Measurements from ENCODE around the gene PFN1.

Gene PFN1

DNA sequence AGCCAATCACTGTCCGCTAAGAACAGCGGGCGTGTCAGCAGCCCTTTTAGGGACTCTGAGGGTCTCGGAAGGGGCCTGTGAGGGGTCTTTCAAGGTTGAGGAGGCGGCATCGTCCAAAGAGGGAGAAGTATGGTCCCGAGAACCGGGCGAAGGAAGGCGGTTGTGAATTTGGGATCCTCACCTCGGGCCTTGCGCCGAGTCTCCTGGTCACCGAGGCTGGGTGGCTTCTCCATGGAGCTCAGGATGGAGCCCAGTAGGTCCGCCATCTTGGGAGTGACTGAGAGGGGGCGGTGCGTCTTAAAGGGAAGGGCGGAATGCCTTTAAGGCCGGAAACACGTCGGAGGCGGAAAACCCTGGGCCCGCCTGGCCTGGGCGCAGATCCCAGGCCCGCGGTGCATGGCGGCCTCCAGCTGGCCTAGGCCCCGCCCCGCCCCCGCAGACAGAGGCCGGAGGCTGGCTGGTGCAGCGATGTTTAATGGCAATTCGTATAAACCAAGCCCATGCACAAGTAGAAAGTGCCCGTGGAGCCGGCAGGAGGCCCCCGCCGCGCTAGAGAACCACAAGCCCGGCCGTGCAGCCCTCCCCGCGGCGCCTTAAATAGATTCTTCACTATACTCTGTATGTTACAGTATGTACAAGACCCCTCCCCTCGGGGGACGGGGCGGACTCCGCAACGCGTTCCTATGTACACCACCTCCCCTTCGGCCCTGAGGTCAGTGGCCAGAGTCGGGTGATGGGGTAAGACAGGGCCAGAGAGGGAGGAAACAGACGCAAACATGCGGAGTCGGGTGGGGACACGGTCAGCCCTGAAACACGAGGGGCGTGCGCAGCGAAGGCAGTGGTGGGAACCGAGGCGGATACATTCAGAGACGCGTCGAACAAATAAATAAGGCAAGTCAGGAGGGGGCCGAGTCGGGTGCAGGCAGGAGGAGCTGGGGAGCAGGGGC, 19.5 kb upstream of the PFN1 start, which contains the start of gene SPAG7:
Gene SPAG7 (minus strand): TSS at position 279 of the 947 bp plus-strand sequence. CDS start 13 bp downstream, at position 266.
- peak; percentile 60 to 66 for DNase-seq

DNA sequence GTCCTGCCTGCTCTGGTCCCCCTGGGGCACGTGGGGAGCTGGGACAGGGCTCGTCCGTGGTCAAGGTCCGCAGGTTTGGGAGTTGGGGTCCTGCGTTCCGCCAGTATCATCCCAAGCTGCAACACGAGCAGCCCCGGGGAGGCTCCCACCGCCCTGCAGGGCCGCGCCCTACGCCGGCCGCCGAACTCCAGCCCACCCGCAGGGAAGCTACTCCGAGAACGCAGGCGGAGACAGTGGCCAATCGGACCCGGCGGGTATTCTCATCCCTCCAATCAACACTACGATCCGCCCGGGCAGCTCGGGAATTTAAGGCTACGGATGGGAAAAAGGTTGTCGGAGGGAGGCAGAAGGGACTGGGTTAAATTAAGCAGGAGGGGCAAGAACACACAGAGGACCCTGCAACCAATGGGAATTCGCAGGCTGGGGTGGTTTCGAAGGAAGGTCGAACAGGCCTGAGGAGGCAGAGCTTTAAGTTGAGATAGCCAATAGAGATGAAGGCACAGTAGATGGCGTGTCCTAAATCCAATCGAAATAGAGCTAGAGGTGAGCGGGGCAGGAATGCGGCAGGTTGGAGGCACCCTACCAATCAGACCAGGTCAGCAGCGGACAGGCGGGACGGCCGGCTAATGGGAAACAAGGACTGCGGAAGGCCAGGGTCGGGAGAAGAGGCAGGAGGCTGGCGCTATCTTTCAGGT, 18.7 kb upstream of the PFN1 start:
- peak; percentile 85 to 94 for DNase-seq

DNA sequence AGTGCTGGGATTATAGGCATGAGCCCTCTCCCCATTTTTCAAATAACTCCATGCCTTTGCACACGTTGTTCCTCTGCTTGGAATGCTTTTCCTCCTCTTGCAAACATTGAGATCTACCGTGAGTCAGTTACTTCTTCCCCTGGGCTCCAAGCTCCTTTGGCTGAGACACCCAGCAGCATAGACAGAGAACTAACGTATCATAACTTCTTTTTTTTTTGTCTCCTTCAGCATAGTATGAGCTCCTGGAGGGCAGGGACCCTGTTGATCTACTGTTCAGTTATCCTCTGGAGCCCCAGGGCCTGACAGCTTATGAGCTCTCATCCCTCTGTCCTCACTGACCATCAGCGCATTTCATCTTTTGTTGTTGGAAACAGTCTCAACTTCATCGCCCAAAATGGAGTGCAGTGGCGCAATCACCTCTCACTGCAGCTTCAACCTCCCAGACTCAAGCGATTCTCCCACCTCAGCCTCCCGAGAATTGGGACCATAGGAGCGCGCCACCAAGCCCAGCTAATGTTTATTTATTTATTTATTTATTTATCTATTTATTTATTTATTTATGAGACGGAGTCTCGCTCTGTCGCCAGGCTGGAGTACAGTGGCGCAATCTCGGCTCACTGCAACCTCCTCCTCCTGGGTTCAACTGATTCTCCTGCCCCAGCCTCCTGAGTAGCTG, 17.1 kb upstream of the PFN1 start:
- no peak for DNase-seq

DNA sequence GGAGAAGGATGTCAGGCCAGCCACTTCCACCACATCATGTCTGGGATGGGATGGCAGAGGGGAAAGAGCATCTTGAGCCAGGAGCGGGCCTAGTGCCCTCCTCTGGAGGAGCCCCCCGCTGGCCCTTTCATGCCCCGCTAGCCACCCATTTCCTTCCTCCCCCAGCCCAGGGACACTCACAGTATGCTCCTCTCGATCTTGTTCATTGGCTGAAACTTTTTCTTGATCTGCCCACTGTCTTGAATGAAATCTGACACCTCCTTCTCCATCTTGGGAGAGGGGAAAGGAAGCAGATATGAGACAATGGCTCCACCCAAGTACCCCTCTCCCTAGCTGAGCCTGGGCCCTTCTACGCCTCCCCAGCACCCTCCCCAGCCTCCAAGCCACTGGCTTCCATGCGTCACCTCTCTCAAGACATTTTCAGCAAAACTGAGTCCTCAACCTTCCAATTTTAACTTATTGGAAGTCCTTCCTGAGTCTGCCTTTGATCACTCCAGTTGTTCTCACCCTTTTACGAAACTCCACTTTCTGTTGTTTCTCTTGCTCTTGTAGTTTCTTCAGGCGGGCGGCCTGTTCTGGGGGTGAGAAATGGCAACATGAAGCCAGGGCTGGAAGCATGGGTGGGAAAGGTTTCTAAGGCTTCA, 12.1 kb upstream of the PFN1 start:
- no peak for DNase-seq

DNA sequence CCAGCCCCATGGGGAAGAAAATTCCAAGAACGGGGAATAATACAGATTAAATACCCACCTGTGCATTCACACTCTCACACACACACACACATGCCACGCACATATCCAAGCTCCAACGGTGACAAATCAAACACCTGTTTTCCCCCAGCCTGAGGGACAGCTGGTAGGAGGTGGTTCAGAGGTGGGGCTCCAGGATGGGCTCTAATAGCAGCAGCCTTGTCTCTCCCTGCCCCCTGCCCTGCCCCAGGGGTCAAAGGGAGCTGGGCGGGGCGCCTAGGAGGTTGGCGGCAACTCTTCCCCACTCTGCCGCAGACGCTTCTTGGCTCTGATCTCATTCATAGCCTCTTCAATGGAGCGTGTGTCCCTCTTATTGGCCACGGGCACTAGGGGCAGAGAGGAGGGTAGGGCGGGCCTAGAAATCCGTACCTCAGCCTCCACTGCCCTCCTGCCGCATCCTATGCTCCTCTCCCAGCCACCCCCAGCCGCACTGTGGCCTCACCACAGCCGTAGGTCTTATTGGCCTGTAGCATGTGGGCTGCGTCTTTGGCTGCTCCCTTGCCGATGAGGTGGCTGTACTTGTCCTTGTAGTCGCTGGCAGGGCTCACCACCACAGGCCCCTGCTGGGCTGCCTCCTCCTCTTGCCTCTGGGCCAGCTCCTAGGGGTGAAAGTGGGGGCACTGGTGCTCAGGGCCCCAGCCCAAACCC, 11.1 kb upstream of the PFN1 start:
- no peak for DNase-seq

DNA sequence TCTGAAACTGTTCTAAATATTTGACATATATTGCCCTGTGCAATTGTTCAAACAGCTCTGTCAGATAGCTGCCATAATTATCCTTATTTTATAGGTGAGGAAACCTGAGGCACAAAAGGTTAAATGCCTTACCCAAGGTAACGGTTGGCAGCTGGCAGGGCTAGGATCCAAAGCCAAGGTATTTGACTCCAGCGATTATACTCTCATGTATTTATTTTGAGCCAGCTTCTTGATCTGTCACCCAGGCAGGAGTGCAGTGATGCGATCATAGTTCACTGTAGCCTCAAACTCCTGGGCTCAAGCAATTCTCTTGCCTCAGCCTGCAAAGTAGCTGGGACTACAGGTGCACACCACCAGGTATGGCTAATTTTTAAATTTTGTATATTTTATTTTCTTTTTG, 9.8 kb upstream of the PFN1 start:
- no peak for DNase-seq

DNA sequence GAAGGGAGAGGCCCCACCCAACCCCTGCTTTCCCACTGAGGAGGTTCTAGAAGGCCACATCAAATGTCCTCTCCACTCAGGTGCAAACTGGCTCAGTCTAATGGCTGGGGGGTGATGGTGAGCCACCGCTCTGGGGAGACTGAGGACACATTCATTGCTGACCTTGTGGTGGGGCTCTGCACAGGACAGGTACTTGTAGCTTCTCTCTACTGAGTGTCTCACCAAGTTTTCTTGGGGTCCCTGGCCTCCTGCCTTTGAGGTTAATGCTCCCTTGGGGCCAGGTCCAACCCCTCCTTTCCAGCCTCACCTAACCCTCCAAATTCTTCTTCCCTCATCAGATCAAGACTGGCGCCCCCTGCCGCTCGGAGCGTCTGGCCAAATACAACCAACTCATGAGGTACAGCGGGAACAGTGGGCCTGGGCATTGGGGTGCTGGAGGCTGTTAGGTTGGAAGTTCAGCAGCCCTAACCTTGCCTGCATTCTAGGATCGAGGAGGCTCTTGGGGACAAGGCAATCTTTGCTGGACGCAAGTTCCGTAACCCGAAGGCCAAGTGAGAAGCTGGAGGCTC, 8.2 kb upstream of the PFN1 start:
- peak in 1 of 2 experiments; percentile 14 for DNase-seq

DNA sequence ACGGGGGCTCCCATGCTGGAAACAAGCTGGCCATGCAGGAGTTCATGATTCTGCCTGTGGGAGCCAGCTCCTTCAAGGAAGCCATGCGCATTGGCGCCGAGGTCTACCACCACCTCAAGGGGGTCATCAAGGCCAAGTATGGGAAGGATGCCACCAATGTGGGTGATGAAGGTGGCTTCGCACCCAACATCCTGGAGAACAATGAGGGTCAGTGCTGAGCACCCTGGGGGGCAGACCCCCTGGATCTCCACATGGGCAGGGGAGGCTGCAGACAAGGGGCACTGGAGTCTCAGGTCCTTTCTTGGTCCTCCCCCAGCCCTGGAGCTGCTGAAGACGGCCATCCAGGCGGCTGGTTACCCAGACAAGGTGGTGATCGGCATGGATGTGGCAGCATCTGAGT, 6.8 kb upstream of the PFN1 start:
- DNase-seq, result no peak

DNA sequence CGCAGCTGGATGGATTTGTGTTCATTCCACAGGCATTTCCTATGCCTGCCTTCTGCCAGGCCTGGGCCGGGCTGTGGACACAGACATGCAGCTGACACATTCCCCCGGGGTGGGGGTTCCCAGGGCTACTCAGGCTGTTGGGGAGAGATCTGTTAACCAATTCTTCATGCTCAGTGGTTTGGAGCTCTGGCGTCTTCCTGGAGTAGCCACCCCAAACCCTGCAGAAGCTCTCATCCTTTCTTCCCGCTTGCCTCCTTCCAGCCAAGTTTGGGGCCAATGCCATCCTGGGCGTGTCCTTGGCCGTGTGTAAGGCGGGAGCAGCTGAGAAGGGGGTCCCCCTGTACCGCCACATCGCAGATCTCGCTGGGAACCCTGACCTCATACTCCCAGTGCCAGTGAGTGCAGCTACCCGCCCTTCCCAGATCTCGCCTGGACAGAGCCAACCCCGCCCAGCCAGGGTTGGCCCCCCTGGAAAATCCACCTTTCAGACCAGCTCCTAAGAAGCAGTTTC, 5.2 kb upstream of the PFN1 start:
- no peak for DNase-seq

DNA sequence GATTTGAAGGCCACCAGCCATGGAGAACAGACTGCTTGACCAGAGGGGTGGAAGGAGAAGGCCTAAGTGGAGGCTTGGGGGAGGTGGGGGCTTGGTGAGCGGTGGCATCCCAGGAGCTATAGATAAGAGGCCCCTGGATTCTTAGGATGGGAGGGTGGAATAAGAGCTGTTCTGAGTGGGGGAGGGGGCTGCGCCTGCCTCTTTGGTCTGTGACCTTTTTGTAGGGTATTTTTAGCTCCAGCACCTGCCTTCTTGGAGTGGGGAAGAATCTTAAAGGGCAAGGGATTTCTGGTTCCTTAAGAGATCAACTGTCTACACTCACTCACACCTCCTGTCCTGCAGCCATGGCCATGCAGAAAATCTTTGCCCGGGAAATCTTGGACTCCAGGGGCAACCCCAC, 3.2 kb upstream of the PFN1 start:
- DNase-seq, result no peak

DNA sequence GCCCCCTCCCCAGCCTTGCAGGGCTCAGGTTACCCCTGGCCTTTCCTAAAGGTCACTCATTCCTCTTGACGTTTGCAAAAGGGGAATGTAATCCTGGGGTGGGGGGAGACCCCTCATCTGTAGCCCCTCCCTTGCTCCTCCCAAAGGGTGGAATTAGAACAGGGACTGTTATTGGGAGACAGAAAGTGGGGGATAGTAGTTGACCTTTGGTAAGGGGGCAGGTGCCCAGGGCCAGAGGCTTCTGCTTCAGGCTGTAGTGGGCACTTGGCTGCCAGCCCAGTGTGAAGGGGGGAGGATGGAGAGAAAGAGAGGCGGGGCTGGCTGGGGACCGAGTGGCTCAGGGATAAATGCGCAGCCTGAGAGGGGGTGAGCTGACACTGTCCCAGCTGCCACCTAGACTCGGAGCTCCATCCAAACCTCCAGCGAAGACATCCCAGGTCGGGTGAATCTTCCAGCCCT, 2.4 kb upstream of the PFN1 start, which contains the start of gene ENO3:
Gene ENO3 (plus strand): TSS at position 374 of the 459 bp plus-strand sequence. CDS start 711 bp downstream, outside the sequence.
- no peak for DNase-seq

DNA sequence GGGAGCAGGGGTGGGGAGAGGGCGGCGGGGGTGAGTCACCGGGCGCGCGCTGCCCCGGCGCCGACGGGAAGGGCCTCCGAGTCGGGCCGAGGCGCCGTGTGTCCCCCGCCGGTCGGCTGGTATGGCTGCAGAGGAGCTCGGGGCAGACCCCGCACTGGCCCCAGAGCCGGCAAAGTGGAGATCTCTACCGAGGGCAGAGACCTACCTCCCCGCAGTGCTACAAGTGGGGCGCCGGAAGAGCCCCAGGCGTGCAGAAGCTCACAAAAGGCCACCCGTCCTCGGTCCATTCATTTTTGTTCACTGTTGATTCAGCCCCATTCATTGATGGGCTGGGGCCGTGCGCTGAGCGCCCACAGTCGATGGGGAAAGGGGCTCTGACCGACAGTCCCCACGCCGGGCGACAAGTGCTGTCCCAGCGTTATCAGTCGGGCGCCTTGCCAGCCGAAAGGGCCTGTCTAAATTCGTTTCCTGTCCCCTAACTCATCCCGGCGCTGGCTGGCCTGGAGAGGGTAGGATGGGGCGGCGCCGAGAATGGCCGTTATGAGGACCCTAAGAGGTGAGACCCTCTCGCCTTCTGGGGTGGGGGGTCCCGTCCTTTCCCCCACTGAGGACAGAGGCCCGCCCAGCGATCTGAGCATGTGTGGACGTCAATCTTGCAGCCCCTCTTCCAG, 1.9 kb upstream of the PFN1 start:
- no peak for DNase-seq

DNA sequence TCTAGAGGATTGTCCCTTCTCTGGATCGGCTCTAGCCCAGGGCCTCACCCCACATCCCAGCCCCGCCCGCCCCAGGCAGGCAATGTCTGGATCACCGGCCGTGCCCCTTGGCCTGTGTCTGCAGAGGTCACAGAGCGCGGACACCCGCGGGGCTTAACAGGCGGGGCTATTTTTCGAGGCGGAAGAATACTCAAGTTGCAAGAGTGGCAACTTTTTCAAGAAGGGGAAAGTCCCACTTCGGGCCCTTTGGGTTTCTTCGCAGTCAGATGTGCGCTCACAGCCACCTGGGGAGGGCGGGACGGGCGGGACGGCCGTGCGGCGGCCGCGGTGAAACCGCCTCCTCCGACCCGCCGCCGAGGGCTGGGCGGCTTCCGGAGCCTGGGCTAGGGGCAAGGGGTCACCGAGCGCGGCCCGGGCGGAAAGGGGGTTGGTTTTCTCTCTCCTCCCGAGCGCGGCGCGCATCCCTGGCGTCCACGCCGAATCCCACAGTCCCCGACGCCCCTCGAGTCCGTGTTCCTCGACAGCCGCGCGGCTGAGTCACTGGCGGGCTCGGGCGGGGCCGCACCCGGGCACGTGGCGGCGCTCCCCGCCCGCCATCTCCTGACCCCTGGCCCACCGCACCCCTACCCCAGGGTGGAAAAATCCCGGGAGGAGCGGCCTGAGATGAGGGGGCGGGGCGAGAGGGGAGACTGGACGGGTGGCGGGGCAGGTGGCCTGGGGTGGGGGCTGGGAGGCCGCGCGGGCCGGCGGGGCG, 1.2 kb upstream of the PFN1 start:
- peak in 1 of 2 experiments; percentile 15 for DNase-seq

DNA sequence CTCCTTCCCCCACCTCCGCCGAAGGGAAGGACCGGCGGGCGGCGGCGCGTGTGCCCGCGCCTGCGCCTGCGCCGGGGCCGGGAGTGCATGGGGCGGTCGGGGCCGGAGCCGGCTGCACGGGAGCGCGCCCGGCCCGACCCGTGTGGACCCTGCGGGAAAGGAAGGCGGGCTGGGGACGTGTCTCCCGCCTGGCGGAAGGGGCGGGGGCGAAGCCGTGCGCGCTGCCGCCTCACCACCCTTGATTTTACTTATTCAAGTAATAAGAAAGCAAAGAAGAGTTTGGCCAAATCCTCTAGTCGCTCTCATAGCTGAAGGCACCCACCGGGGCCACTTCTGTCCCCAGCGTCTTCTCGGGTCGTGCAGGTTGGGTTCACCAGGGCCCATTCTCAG, 596 bp upstream of the PFN1 start:
- DNase-seq, result peak in 1 of 2 experiments; percentile 67

DNA sequence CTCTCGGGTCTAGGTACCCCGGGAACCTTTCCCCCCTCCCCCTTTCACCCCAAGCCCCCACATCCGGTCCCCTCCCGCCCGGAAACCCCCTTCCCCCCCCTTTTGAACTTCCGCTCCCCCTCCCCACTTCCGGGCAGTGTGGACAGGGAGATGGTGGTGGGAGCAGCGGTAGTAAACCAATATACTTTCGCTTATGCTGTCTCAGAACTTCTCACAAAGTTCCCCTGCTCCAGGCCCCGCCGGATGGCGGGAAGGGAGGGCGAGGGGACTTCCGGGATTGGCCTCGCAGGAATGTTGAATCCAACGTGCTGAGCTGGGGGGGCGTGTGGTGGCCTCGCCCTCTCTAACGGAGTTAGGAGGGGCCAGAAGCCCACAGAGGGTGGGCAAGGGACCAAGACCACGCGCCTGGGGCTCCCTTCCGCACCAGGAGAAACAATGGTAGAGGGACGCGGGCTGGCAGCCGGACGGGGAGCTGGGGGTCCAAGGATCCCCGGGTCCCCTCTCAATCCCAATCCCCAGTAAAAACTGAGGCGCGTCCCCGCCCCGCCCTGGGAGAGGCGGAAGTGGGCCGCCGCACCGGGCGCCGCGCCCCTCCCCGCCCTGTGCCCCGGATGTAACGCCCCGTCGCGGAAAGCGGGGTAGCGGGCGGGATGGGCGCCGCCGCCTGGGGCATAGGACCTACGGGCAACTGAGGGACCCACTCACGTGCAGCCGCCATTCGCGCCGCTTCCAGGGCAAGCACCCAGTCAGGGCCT, 742 bp downstream of the PFN1 start:
- DNase-seq, result no peak

DNA sequence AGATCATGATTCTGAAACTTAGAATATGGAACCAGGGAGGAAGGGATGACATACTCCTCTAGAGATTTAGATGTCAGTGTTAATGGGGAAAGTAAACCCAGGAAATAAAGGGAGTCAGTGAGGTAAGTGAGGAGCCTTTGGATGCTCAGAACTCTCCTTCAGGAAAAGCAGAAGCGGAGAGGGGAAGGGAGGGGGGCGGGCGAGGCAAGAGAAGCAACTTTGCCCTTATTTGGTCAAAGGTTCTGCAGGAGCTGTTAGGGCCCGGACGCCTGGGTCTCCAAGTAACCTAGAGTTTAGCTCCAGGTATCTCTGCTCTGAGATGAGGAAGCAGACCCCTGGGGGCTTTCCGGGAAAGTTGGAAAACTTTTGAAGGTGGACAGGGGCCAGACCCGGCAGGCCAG, 1.3 kb downstream of the PFN1 start:
- DNase-seq, result peak; percentile 34 to 38

DNA sequence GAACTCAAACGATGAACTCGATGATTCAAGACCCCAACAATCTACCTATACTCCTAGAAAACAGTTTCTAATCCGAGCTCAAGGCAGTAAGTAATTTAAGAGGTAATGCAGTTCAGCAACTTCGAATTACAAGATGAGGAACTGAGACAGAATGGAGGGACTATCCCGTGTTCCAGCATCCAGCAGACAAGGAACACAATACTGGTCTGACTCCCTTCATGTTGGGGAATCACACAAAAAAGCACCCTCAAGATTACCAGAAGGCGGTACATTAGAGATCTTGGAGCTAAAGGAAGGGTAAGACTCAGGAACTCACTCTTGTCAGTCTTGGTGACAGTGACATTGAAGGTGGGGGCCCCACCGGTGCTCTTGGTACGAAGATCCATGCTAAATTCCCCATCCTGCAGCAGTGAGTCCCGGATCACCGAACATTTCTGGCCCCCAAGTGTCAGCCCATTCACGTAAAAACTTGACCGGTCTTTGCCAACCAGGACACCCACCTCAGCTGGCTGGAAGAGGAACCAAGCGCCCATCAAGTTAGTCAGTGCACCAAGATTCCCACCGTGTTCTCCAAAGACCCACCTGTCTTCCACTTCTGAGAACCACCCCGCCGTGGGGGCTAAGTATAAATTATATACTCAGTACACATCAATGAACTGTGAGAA, 1.9 kb downstream of the PFN1 start:
- DNase-seq, result no peak

DNA sequence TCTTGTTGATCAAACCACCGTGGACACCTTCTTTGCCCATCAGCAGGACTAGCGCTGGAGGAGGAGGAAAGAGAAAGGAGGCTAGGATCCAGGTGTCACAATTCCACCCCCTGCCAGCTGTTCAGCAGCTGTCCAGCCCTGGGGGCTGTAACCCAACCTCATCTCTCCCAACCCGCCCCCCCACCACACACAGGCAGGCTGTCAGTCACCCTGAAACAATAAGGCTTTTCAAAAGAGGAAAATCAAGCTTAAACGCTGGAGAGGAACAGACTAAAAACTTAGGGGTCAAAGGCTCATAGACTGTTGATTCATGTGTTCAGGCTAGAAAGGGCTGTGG, 2.4 kb downstream of the PFN1 start:
- no peak for DNase-seq

Measured in AML-193 (cell line).